Mesenchymal stem cell (in vitro differentiated cells and primary cell): ENCODE data around the gene KDSR.

ENCODE experiments used
- DNase-seq: peaks from one replicate; pipeline ENCODE4 v3.0.0-alpha.2; 2013
- H2AFZ ChIP-seq: one replicate; pipeline ENCODE4 v1.6.1; 2013; ENCODE audit warnings: low read depth, mild to moderate bottlenecking, control low read depth, inconsistent platforms, low read length, moderate library complexity
- H2AK5ac ChIP-seq: 2 replicates; pipeline ENCODE4 v1.6.1; 2013; ENCODE audit warnings: low read length, moderate library complexity, mild to moderate bottlenecking, inconsistent platforms; ENCODE audit not compliant: severe bottlenecking
- H2BK120ac ChIP-seq: one replicate; pipeline ENCODE4 v1.6.1; 2013; ENCODE audit warnings: low read depth, mild to moderate bottlenecking, inconsistent platforms, low read length, moderate library complexity
- H2BK12ac ChIP-seq, 2 experiments: one replicate each; pipeline ENCODE4 v1.6.1; 2013; ENCODE audit warnings: inconsistent platforms in 2 of 2, low read length in 2 of 2, mild to moderate bottlenecking in 2 of 2, moderate library complexity in 2 of 2, control low read depth in 1 of 2
- H2BK15ac ChIP-seq: one replicate; pipeline ENCODE4 v1.6.1; 2013; ENCODE audit warnings: mild to moderate bottlenecking, low read depth, inconsistent platforms; ENCODE audit not compliant: poor library complexity, severe bottlenecking
- H2BK5ac ChIP-seq: 2 replicates; pipeline ENCODE4 v1.6.1; 2013; ENCODE audit warnings: low read depth, mild to moderate bottlenecking, low read length, control low read depth, inconsistent platforms; ENCODE audit not compliant: poor library complexity, severe bottlenecking
- H3K14ac ChIP-seq, 2 experiments: one replicate each; pipeline ENCODE4 v1.6.1; 2013; ENCODE audit warnings: inconsistent platforms in 2 of 2, low read length in 2 of 2, control low read depth in 1 of 2, mild to moderate bottlenecking in 1 of 2, moderate library complexity in 1 of 2
- H3K18ac ChIP-seq, 2 experiments: one replicate each; pipeline ENCODE4 v1.6.1; 2013; ENCODE audit warnings: inconsistent platforms in 2 of 2, low read length in 2 of 2, control low read depth in 1 of 2, low read depth in 1 of 2, mild to moderate bottlenecking in 1 of 2
- H3K23ac ChIP-seq, 2 experiments: one replicate each; pipeline ENCODE4 v1.6.1; 2013; ENCODE audit warnings: inconsistent platforms in 2 of 2, low read length in 2 of 2, mild to moderate bottlenecking in 2 of 2, moderate library complexity in 2 of 2, control low read depth in 1 of 2
- H3K27ac ChIP-seq: 2 replicates; pipeline ENCODE4 v1.5.1; 2013; ENCODE audit warnings: mild to moderate bottlenecking, moderate library complexity, low read length, control low read depth, inconsistent platforms; ENCODE audit not compliant: poor library complexity, severe bottlenecking
- H3K27me3 ChIP-seq, 2 experiments: 2 replicates each; pipeline versions ENCODE4 v1.6.1 to v1.7.0; 2013; ENCODE audit warnings: low read length in 2 of 2, mild to moderate bottlenecking in 2 of 2, moderate library complexity in 2 of 2, control low read depth in 1 of 2, inconsistent platforms in 1 of 2; ENCODE audit not compliant: control insufficient read depth in 1 of 2, insufficient read depth in 1 of 2
- H3K36me3 ChIP-seq, 2 experiments: 2 replicates each; pipeline versions ENCODE4 v1.6.1 to v1.7.0; 2013; ENCODE audit warnings: low read length in 2 of 2, control low read depth in 1 of 2, inconsistent platforms in 1 of 2, low read depth in 1 of 2, mild to moderate bottlenecking in 1 of 2; ENCODE audit not compliant: insufficient read depth in 2 of 2, control insufficient read depth in 1 of 2
- H3K4ac ChIP-seq, 2 experiments: one replicate each; pipeline ENCODE4 v1.6.1; 2013; ENCODE audit warnings: inconsistent platforms in 2 of 2, low read length in 2 of 2, mild to moderate bottlenecking in 2 of 2, moderate library complexity in 2 of 2, control low read depth in 1 of 2, low read depth in 1 of 2
- H3K4me1 ChIP-seq: 2 replicates; pipeline ENCODE4 v1.6.1; 2013; ENCODE audit warnings: low read depth, low read length, control low read depth; ENCODE audit not compliant: control insufficient read depth, insufficient read depth
- H3K4me2 ChIP-seq: 2 replicates; pipeline ENCODE4 v1.6.1; 2013; ENCODE audit warnings: low read length, mild to moderate bottlenecking, inconsistent platforms; ENCODE audit not compliant: poor library complexity, severe bottlenecking
- H3K4me3 ChIP-seq, 2 experiments: 2 replicates each; pipeline versions ENCODE4 v1.5.1 to v1.7.0; 2013; ENCODE audit warnings: low read length in 2 of 2, mild to moderate bottlenecking in 2 of 2, control low read depth in 1 of 2, low read depth in 1 of 2; ENCODE audit not compliant: insufficient read depth in 1 of 2
- H3K79me1 ChIP-seq: replicated peaks from 2 replicates; pipeline ENCODE4 v1.6.1; 2013; ENCODE audit warnings: mild to moderate bottlenecking, control low read depth, low read length, inconsistent platforms; ENCODE audit not compliant: poor library complexity, severe bottlenecking
- H3K9ac ChIP-seq: 2 replicates; pipeline ENCODE4 v1.7.0; 2013; ENCODE audit warnings: mild to moderate bottlenecking, low read length, moderate library complexity
- H3K9me3 ChIP-seq: 2 replicates; pipeline ENCODE4 v1.7.0; 2013; ENCODE audit warnings: mild to moderate bottlenecking, low read length; ENCODE audit not compliant: control insufficient read depth
- H4K8ac ChIP-seq: one replicate; pipeline ENCODE4 v1.6.1; 2013; ENCODE audit warnings: inconsistent platforms, mild to moderate bottlenecking, low read length, moderate library complexity
- H4K91ac ChIP-seq: one replicate; pipeline ENCODE4 v1.6.1; 2013; ENCODE audit warnings: mild to moderate bottlenecking, low read length, inconsistent platforms
- WGBS: methylation state at CpG from one replicate; pipeline ENCODE4 v1.1.7; 2013; ENCODE audit warnings: mixed read lengths; 5-methylcytosine and 5-hydroxymethylcytosine counted together

KDSR gene

DNA sequence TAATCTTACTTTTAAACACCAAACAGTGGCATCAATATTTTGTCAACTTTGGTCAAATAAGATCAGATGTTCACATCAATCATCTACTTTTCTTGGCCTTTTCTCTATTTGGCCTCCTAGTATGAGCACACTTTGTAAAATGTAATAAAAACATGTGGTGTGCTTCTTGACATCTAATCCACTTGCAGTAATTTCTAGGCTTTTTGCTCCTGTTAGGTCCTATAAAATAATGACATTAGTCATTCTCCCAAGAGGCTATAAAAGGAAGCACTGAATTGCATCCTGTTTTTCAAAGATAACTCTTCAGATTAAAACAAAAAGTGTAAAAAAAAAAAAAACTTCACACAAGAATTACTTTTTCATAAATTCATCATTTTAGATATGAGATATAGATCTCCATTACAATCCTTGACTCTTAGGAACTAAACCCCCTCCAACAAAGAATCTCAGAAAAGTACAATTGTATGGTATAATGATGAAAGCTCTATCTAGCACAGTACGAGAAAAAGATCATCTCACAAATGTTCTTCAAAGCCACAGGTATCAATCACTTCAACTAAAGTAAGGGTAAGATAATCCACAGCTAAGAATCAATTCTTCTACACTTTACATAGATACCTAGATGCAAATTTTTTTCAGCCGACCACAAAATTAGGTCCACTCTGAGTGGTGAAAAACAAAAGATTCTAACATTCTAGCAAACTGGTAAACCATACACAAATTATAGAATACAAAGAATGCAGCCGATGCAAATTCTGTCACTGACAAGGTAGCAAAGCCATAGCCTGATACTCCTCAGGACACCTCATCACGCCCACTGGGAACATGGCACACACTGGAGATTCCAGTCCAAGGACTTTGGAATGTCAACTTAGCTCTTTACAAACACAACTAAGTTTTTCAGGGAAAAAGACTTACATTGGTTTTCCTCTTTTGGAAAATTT, 50.1 kb downstream of the KDSR start:
- Histone ChIP-seq H3K18ac (no peak overlapping the region), H3K27ac (no peak overlapping the region), H3K23ac (no peak overlapping the region), H2BK12ac (no peak overlapping the region), H3K4me1 (peaks cover 17% of the 10 kb centered on the region), H2BK5ac (no peak overlapping the region), H3K27me3 (no peaks in the 10 kb centered on the region), H2BK15ac (no peak overlapping the region), H2AK5ac (no peak overlapping the region), H3K9me3 (no peaks in the 10 kb centered on the region), H4K91ac (no peak overlapping the region), H3K4me2 (no peak overlapping the region), H2AFZ (no peak overlapping the region), H3K14ac (no peak overlapping the region), H2BK120ac (no peak overlapping the region), H3K79me1 (peaks cover 16% of the 10 kb centered on the region), H4K8ac (no peak overlapping the region), H3K4ac (no peak overlapping the region), H3K36me3 (no peaks in the 10 kb centered on the region), H3K4me3 (peak overlapping the region in 1 of 2 experiments; percentile 86), H3K9ac (no peak overlapping the region)
- WGBS: 96% methylated on average over 4 of the region's 4 CpGs
- no peak for DNase-seq

DNA sequence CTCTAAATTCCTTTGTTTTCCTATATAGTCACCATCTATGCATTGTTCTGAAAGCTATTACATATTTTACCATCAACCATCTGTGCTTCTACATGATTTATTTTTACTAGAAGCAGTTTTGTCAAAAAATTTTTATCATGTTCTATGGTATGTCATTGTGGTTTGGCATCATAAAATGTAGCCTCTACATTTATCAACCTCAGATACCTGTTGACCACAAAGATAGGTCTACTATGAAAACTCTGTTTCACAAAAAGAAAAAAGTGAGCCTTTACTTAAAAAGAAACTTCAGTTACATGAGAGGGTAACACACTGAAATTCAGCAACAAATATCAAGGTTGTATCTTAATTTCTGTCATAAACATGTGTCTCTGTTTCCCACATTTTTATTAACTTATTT, 51.1 kb downstream of the KDSR start:
- no peak overlapping the region for H2BK15ac ChIP-seq
- H2BK12ac ChIP-seq: no peak overlapping the region
- no peak overlapping the region for H4K91ac ChIP-seq
- H3K9ac ChIP-seq: no peak overlapping the region
- H3K27ac ChIP-seq: no peak overlapping the region
- no peak overlapping the region for H3K4me3 ChIP-seq
- no peak for DNase-seq
- no peak overlapping the region for H2BK120ac ChIP-seq
- H3K79me1 ChIP-seq: peaks cover 16% of the 10 kb centered on the region
- no peak overlapping the region for H2AK5ac ChIP-seq
- no peak overlapping the region for H3K14ac ChIP-seq
- peaks cover 19% of the 10 kb centered on the region for H3K4me1 ChIP-seq
- H3K4me2 ChIP-seq: no peak overlapping the region
- H3K9me3 ChIP-seq: no peaks in the 10 kb centered on the region
- H3K23ac ChIP-seq: no peak overlapping the region
- H3K4ac ChIP-seq: no peak overlapping the region
- no peaks in the 10 kb centered on the region for H3K36me3 ChIP-seq
- no peak overlapping the region for H3K18ac ChIP-seq
- H2BK5ac ChIP-seq: no peak overlapping the region
- H2AFZ ChIP-seq: no peak overlapping the region
- H4K8ac ChIP-seq: no peak overlapping the region
- H3K27me3 ChIP-seq: no peaks in the 10 kb centered on the region

DNA sequence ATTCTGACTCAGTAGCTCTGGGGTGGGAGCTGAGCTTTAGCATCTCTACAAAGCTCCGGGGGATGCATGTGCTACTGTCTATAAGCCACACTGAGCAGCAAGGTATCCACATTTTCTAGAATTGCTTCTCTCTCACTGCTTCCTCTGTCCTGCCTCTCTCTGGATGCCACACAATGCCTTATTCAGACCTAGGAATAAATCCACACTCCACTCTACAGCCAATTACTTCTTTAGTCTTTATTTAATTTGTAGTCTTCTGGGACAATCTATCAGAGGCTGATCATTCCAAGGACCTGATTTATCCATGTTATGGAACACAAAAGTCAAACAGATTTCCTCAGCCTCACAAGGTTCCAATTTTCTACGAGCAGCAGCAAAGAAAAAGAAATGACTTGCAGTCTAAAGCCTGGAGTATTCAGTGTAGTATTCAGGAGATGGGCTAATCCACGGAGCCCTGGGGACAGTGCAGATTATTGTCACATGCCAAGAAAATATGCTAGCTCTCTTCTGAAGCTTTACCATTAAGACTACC, 51.8 kb downstream of the KDSR start:
- Histone ChIP-seq H4K8ac (no peak overlapping the region), H3K9ac (no peak overlapping the region), H2BK12ac (no peak overlapping the region), H3K4me3 (no peak overlapping the region), H3K36me3 (no peaks in the 10 kb centered on the region), H3K14ac (no peak overlapping the region), H3K79me1 (peaks cover 18% of the 10 kb centered on the region), H4K91ac (no peak overlapping the region), H2BK120ac (no peak overlapping the region), H3K27me3 (no peaks in the 10 kb centered on the region), H2BK5ac (no peak overlapping the region), H3K18ac (no peak overlapping the region), H3K4ac (no peak overlapping the region), H2AFZ (no peak overlapping the region), H2BK15ac (no peak overlapping the region), H3K4me1 (peaks cover 15% of the 10 kb centered on the region), H3K9me3 (no peaks in the 10 kb centered on the region), H3K23ac (no peak overlapping the region), H3K27ac (no peak overlapping the region), H3K4me2 (no peak overlapping the region), H2AK5ac (no peak overlapping the region)
- 90% methylated on average over 2 of the region's 3 CpGs for WGBS
- no peak for DNase-seq

DNA sequence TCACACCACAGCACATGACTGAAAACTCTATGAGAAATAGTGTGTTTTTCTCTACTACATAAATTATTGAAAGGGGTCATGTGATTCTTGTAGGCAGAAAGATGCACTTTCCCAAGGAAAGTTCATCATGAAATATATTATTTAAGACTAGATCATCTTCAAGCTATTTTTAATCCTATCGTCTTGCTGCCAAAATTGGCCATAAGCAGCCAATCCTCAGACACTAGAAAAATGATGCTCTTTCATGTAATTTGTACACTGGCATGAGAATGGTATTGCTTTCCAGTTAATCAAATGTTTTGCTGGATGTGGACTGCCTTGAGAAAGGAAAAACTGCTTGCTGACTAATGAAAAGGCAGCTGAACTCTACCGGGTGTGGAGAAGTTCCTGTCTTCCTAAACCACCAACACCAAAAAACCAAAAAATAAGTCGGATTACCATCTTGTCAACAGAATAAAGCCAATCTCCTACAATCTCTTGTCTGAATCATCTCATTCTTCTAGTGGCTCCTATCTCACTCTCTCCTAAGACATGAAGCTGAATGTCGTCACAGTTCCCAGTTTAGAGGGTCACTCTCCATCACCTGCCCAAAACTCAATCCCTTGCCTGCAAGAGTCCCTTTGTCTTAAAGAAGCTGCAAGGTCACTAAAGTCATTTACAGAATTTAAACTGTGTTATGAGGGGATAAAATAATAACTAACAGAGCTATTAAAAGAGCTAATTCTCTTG, 52.8 kb downstream of the KDSR start:
- H2BK5ac ChIP-seq: no peak overlapping the region
- DNase-seq: no peak
- H4K8ac ChIP-seq: no peak overlapping the region
- H2BK120ac ChIP-seq: no peak overlapping the region
- no peak overlapping the region for H3K18ac ChIP-seq
- H3K4ac ChIP-seq: no peak overlapping the region
- H3K4me3 ChIP-seq: no peak overlapping the region
- H3K79me1 ChIP-seq: peaks cover 24% of the 10 kb centered on the region
- no peaks in the 10 kb centered on the region for H3K36me3 ChIP-seq
- H3K27me3 ChIP-seq: no peaks in the 10 kb centered on the region
- no peak overlapping the region for H4K91ac ChIP-seq
- WGBS: 98% methylated on average over 3 of the region's 4 CpGs
- H2AK5ac ChIP-seq: no peak overlapping the region
- no peak overlapping the region for H3K27ac ChIP-seq
- H3K23ac ChIP-seq: no peak overlapping the region
- H2BK15ac ChIP-seq: no peak overlapping the region
- H2BK12ac ChIP-seq: no peak overlapping the region
- no peak overlapping the region for H3K4me2 ChIP-seq
- peaks cover 17% of the 10 kb centered on the region for H3K4me1 ChIP-seq
- H2AFZ ChIP-seq: no peak overlapping the region
- H3K9ac ChIP-seq: no peak overlapping the region
- no peaks in the 10 kb centered on the region for H3K9me3 ChIP-seq
- no peak overlapping the region for H3K14ac ChIP-seq
